OCI-M2 (cell line): Measurements from ENCODE around the gene OSBPL10.
"Not testable (repeated sequence)": the region's sequence is repeated elsewhere in the genome, so short reads cannot be mapped to it uniquely, and the experiment has no call there.

Experiments
- DNase-seq: peaks from one replicate; lab custom pipeline; 2025; ENCODE audit not compliant: unreplicated experiment; lab: John Stamatoyannopoulos, UW

OSBPL10 gene

GRCh38 chr3:31819441-31819840, 161.6 kb downstream of the OSBPL10 start:
- no peak for DNase-seq

- no peak for DNase-seq
Measured at GRCh38 chr3:31817411-31817966, 163.6 kb downstream of the OSBPL10 start.

GRCh38 chr3:31815631-31816440, 165.2 kb downstream of the OSBPL10 start:
- DNase-seq, result no peak

- DNase-seq, result no peak
Measured at GRCh38 chr3:31815006-31815405, 166.1 kb downstream of the OSBPL10 start.

- DNase-seq, result no peak
Measured at GRCh38 chr3:31813686-31814085, 167.4 kb downstream of the OSBPL10 start.

- DNase-seq, result no peak
Measured at GRCh38 chr3:31813197-31813596, 167.9 kb downstream of the OSBPL10 start.

GRCh38 chr3:31810991-31811433, 170.1 kb downstream of the OSBPL10 start:
- no peak for DNase-seq

- DNase-seq, result no peak
Measured at GRCh38 chr3:31808143-31808720, 172.8 kb downstream of the OSBPL10 start.

- no peak for DNase-seq
Measured at GRCh38 chr3:31804251-31805051, 176.6 kb downstream of the OSBPL10 start.

GRCh38 chr3:31802981-31803740, 177.9 kb downstream of the OSBPL10 start:
- DNase-seq, result no peak

- no peak for DNase-seq
Measured at GRCh38 chr3:31800436-31800835, 180.6 kb downstream of the OSBPL10 start.

- no peak for DNase-seq
Measured at GRCh38 chr3:31798840-31799239, 182.2 kb downstream of the OSBPL10 start.

- no peak for DNase-seq
Measured at GRCh38 chr3:31793821-31794220, 187.2 kb downstream of the OSBPL10 start.

- DNase-seq, result no peak
Measured at GRCh38 chr3:31791090-31791430, 190.0 kb downstream of the OSBPL10 start.

- DNase-seq, result no peak
Measured at GRCh38 chr3:31790193-31791089, 190.6 kb downstream of the OSBPL10 start.

- no peak for DNase-seq
Measured at GRCh38 chr3:31789429-31789828, 191.6 kb downstream of the OSBPL10 start.

GRCh38 chr3:31785734-31786133, 195.3 kb downstream of the OSBPL10 start:
- DNase-seq, result no peak

- no peak for DNase-seq
Measured at GRCh38 chr3:31785286-31785685, 195.8 kb downstream of the OSBPL10 start.

GRCh38 chr3:31783851-31784250, 197.2 kb downstream of the OSBPL10 start:
- DNase-seq, result not testable (repeated sequence)

GRCh38 chr3:31782306-31782705, 198.8 kb downstream of the OSBPL10 start:
- DNase-seq, result not testable (repeated sequence)
